HuH-7 (cell line): Measurements from ENCODE around the gene SLC39A5.
"Not testable (repeated sequence)": the region's sequence is repeated elsewhere in the genome, so short reads cannot be mapped to it uniquely, and the experiment has no call there.

ENCODE experiments used
- DNase-seq: peaks from one replicate; pipeline ENCODE4 v3.0.0; 2011; ENCODE audit warnings: low spot score

Gene SLC39A5

DNA sequence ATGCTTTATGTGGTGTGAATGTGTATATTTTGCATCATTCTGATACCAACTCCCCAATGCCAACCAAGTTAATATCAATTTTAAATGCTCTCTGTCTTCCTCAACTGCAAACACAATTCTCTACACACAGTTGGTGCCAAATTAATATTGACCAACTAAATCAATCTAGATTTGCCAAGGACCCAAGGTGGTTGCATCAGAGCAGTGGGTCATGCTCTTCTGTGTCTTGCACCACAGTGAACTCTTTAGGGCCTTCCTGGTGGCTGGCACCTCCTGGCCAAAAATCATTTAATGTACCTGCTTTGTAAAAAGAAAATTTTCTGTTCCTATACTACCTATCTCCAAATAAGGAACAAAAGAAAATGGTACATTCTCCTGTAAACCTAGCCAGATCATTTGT is 51.0 kb downstream of the SLC39A5 start:
- DNase-seq, result no peak

DNA sequence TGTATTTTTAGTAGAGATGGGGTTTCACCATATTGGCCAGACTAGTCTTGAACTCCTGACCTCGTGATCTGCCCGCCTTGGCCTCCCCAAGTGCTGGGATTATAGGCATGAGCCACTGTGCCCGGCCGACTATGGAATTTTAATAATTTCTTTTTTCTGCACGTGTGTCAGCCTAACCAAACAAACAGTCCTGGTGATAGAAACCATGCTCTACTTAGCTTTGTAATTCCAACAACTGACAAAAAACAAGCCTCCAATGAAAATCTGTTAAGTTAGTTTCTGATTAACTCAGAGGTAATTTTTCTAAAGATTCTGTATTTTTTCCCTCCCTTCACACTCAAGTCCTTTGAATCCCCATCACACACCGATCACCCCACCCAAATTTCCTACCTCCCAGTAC is 52.2 kb downstream of the SLC39A5 start:
- no peak for DNase-seq

DNA sequence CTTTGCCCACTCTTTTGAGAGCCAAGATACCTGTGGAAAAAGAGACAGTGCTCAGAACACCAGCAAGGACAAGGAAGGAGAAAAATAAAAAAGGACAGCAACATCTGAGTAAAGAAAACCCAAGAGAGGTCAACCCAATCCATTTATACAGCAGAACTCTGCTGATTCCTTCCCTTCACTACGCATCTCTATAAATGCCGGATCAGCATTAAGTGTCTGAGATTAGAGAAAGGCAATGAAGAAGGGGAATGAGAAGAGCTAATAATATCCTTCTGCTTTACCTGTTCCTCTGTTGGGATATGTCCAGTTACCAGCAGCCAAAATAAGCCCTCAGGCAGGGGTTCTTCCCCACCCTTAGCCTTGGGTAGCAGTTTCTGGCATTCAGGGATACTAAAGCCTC is 52.7 kb downstream of the SLC39A5 start:
- no peak for DNase-seq

DNA sequence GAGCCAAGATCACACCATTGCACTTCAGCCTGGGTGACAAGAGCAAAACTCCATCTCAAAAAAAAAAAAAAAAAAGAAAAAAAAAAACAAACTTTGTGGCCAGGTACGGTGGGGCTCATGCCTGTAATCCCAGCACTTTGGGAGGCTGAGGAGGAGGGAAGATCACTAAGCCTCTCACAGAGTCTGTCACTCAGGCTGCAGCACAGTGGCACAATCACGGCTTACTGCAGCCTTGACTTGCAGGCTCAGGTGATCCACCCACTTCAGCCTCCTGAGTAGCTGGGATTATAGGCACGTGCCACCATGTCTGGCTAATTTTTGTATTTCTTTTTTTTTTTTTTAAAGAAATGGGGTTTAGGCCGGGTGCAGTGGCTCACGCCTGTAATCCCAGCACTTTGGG is 54.4 kb downstream of the SLC39A5 start:
- DNase-seq, result not testable (repeated sequence)

DNA sequence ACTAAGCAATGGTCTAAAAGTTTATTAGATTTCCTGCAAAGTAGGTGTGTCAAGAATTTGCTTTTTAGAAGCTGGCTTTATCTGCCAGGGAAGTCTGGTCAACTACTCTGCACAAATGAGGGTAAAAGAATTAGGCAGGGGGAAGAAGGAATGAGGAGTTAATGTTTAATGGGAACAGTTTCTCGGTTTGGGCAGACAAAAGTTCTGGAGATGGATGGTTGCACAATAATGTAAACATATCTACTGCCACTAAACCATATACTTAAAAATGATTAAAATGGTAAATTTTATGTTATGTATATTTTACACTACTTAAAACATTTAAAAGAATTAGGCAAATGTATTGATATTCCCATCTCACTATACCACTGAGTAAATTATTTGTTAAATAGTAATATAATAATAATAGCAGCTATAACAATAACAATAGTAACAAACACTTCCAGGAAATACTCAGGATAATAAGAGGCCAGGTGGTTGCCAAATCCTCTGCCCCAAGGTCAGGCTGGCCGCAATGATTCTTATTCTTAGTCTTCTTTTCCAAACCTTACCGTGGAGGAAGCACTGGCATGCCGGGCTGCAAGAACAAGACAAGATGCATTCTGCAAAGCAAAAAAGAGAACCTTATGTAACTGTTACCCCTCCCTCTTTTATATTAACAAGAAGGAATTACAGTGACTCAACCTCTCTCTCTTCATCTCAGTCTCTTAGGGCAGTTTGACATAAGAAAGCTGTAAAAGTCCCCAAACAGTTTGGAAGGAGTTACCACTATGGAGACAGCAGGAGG is 56.4 kb downstream of the SLC39A5 start:
- DNase-seq, result no peak
